Panc1 (cell line): Measurements from ENCODE around the gene PKLR. TPM values are rescaled to one million over a fixed set of nuclear protein-coding genes. Genes with fewer than 3 reads are reported as not detected.

Experiments
- ATAC-seq: fragments of 200-7000 bp; cut with Tn5 transposase; 2 replicates; pipeline ENCODE4 v1.9.1; 2020; ENCODE audit warnings: mild to moderate bottlenecking, moderate library complexity
- BruUV-seq: library from RNA; stranded (reverse); fragments of 400-500 nt; replicated peaks from 2 replicates; lab custom pipeline; 2021; lab: Mats Ljungman, UMichigan
- CTCF ChIA-PET: fragments of 300-600 bp; sonication (Branson Sonifier 250); formaldehyde crosslinking; loops from one replicate; lab custom pipeline; 2022; ENCODE audit warnings: antibody characterized with exemption; lab: Charles Lee
- POLR2A ChIA-PET: fragments of 300-600 bp; sonication (Branson Sonifier 250); formaldehyde crosslinking; loops from one replicate; lab custom pipeline; 2022; ENCODE audit warnings: antibody characterized with exemption; lab: Charles Lee
- DNase-seq: peaks from one replicate; pipeline ENCODE4 v3.0.0-alpha.2; 2010; ENCODE audit warnings: low read depth, low spot score
- H3K27ac ChIP-seq: 2 replicates; pipeline ENCODE4 v1.5.1; 2011; ENCODE audit warnings: mild to moderate bottlenecking, low read length, inconsistent platforms
- H3K27me3 ChIP-seq: fragments of 200-500 bp; sonication (Bioruptor generic); 2 replicates; pipeline ENCODE4 v1.6.0; 2014; ENCODE audit warnings: low read length, inconsistent platforms; ENCODE audit not compliant: control insufficient read depth, insufficient read depth
- H3K36me3 ChIP-seq: fragments of 200-500 bp; sonication (Bioruptor generic); 2 replicates; pipeline ENCODE4 v1.5.1; 2014; ENCODE audit warnings: inconsistent platforms, mild to moderate bottlenecking, low read length, moderate library complexity; ENCODE audit not compliant: control insufficient read depth, insufficient read depth
- H3K4me1 ChIP-seq: 2 replicates; pipeline ENCODE4 v1.5.1; 2011; ENCODE audit warnings: inconsistent platforms, mild to moderate bottlenecking, low read length, moderate library complexity; ENCODE audit not compliant: control insufficient read depth, insufficient read depth
- H3K4me3 ChIP-seq, 2 experiments: 2 replicates each; pipeline ENCODE4 v1.5.1; 2011 to 2012; ENCODE audit warnings: low read depth in 2 of 2, low read length in 2 of 2, mild to moderate bottlenecking in 2 of 2, inconsistent platforms in 1 of 2, moderate library complexity in 1 of 2
- H3K9me3 ChIP-seq: fragments of 200-500 bp; sonication (Bioruptor generic); 2 replicates; pipeline ENCODE4 v1.5.1; 2014; ENCODE audit warnings: low read depth, mild to moderate bottlenecking, inconsistent platforms, low read length, moderate library complexity; ENCODE audit not compliant: control insufficient read depth, insufficient read depth
- CTCF ChIP-seq: fragments of 450-650 bp; IDR thresholded peaks from 2 replicates; pipeline ENCODE4 v1.5.1; 2017; ENCODE audit warnings: mild to moderate bottlenecking
- POLR2AphosphoS5 ChIP-seq: IDR thresholded peaks from 2 replicates; pipeline ENCODE4 v1.6.1; 2012; ENCODE audit warnings: mild to moderate bottlenecking, low read depth, low read length, moderate library complexity
- REST ChIP-seq, 2 experiments: IDR thresholded peaks; 2 replicates each; pipeline ENCODE4 v1.6.1; 2011 to 2012; ENCODE audit warnings: low read depth in 2 of 2, control low read depth in 1 of 2, low read length in 1 of 2, mild to moderate bottlenecking in 1 of 2, moderate library complexity in 1 of 2; ENCODE audit not compliant: insufficient read depth in 1 of 2
- SIN3A ChIP-seq: IDR thresholded peaks from 2 replicates; pipeline ENCODE4 v1.6.1; 2012; ENCODE audit warnings: low read depth, mild to moderate bottlenecking, low read length, moderate library complexity, borderline replicate concordance; ENCODE audit not compliant: insufficient read depth
- TCF7L2 ChIP-seq: IDR thresholded peaks from 2 replicates; pipeline ENCODE4 v1.6.1; 2011; ENCODE audit warnings: mild to moderate bottlenecking, low read depth, low read length, inconsistent platforms
- in situ Hi-C: cut with HindIII; loops from 2 replicates; pipeline ENCODE4 v1.10.0; 2016; ENCODE audit warnings: low sequenced_read_pairs, low pct_unique_long_range_greater_than_20kb
- intact Hi-C: fragments of 100-400 bp; cut with micrococcal nuclease; formaldehyde crosslinking; loops from one replicate; pipeline ENCODE4 v1.10.0; 2022; ENCODE audit not compliant: unreplicated experiment
- total RNA-seq: library from RNA; stranded (reverse); gene quantifications from one replicate; pipeline ENCODE4 v1.2.1, GENCODE V29; 2021; ENCODE audit not compliant: unreplicated experiment

The PKLR gene
- total RNA-seq, 1 experiment from 2014 or later, result 0.13 TPM

- intact Hi-C loops (no loop called here), in situ Hi-C loops (no loop called here)
- no peak for TF ChIP-seq REST (IDR thresholded peaks at IDR 0.05; ENCODE audit: insufficient read depth in 1 of 2, low read depth in 2 of 2, low read length in 1 of 2)
- TF ChIP-seq TCF7L2, result no peak
- no peak for TF ChIP-seq POLR2AphosphoS5
- TF ChIP-seq CTCF, result no peak
- TF ChIP-seq SIN3A, result no peak
- BruUV-seq, result no TSS peak
- Histone ChIP-seq H3K27me3 (no peaks in the 10 kb centered on the region), H3K27ac (no peak overlapping the region), H3K4me3 (no peak overlapping the region), H3K9me3 (no peaks in the 10 kb centered on the region), H3K36me3 (no peaks in the 10 kb centered on the region), H3K4me1 (no peaks in the 10 kb centered on the region)
- DNase-seq, result no peak
- no peak for ATAC-seq
- ChIA-PET CTCF (no interaction called here), POLR2A (interaction anchor here (1.2 kb wide), 1 partner anchor 11 kb away, joined by 3 read pairs; no protein-coding TSS in a partner anchor)
Observed at GRCh38 chr1:155297384-155297783, 3.9 kb downstream of the PKLR start.

GRCh38 chr1:155296661-155297060 lies 4.6 kb downstream of the PKLR start:
- ChIA-PET CTCF (no interaction called here), POLR2A (interaction anchor here (0.5 to 0.6 kb wide), 2 partner anchors 16 to 102 kb away, joined by 3 to 5 read pairs; no protein-coding TSS in a partner anchor)
- no TSS peak for BruUV-seq

More at GRCh38 chr1:155296661-155297060, 4.6 kb downstream of the PKLR start:
- intact Hi-C loops, result no loop called here
- ATAC-seq (no peak), DNase-seq (no peak)
- H3K9me3 ChIP-seq, result no peaks in the 10 kb centered on the region
- no peaks in the 10 kb centered on the region for H3K4me1 ChIP-seq
- H3K27ac ChIP-seq, result no peak overlapping the region
- in situ Hi-C loops, result no loop called here
- no peaks in the 10 kb centered on the region for H3K27me3 ChIP-seq
- TF ChIP-seq REST (IDR thresholded peaks at IDR 0.05; ENCODE audit: insufficient read depth in 1 of 2, low read depth in 2 of 2, low read length in 1 of 2), result no peak
- TF ChIP-seq CTCF, result no peak
- no peak for TF ChIP-seq SIN3A
- TF ChIP-seq TCF7L2, result no peak
- TF ChIP-seq POLR2AphosphoS5, result no peak
- H3K36me3 ChIP-seq, result no peaks in the 10 kb centered on the region
- H3K4me3 ChIP-seq, result no peak overlapping the region
